Kidney glomerular epithelial cell (primary cell): ENCODE results near the gene EFHC1.
"Not testable (repeated sequence)": the region's sequence is repeated elsewhere in the genome, so short reads cannot be mapped to it uniquely, and the experiment has no call there.

Source experiments
- DNase-seq: peaks from one replicate; lab custom pipeline; 2025; lab: John Stamatoyannopoulos, UW

Gene EFHC1

GRCh38 chr6:52438926-52439325, 18.8 kb downstream of the EFHC1 start:
- no peak for DNase-seq

GRCh38 chr6:52454556-52454955, 34.4 kb downstream of the EFHC1 start:
- DNase-seq: peak; percentile 80

- no peak for DNase-seq
These were observed 37.0 kb downstream of the EFHC1 start for GRCh38 chr6:52457096-52457495.

- not testable (repeated sequence) for DNase-seq
These were observed 41.1 kb downstream of the EFHC1 start for GRCh38 chr6:52461194-52461593.

- no peak for DNase-seq
These were observed 54.0 kb downstream of the EFHC1 start for GRCh38 chr6:52474173-52474572.

GRCh38 chr6:52475307-52475706, 55.2 kb downstream of the EFHC1 start:
- DNase-seq: no peak

GRCh38 chr6:52482903-52483670, 62.9 kb downstream of the EFHC1 start:
- no peak for DNase-seq

- no peak for DNase-seq
These were observed 63.5 kb downstream of the EFHC1 start for GRCh38 chr6:52483671-52484003.

- no peak for DNase-seq
These were observed 69.7 kb downstream of the EFHC1 start for GRCh38 chr6:52489881-52490280.

- no peak for DNase-seq
These were observed 71.3 kb downstream of the EFHC1 start for GRCh38 chr6:52491203-52492069.

- DNase-seq: no peak
These were observed 73.5 kb downstream of the EFHC1 start for GRCh38 chr6:52493669-52494068.

- no peak for DNase-seq
These were observed 74.3 kb downstream of the EFHC1 start for GRCh38 chr6:52494298-52495072.

- DNase-seq: no peak
These were observed 75.8 kb downstream of the EFHC1 start for GRCh38 chr6:52495922-52496321.

- DNase-seq: no peak
These were observed 76.5 kb downstream of the EFHC1 start for GRCh38 chr6:52496631-52497030.

GRCh38 chr6:52497652-52498408, 77.7 kb downstream of the EFHC1 start:
- no peak for DNase-seq

GRCh38 chr6:52498538-52499017, 78.4 kb downstream of the EFHC1 start:
- no peak for DNase-seq

- DNase-seq: peak; percentile 50
These were observed 78.9 kb downstream of the EFHC1 start for GRCh38 chr6:52499026-52499425.

- no peak for DNase-seq
These were observed 79.6 kb downstream of the EFHC1 start for GRCh38 chr6:52499681-52500236.

GRCh38 chr6:52500238-52501129, 80.3 kb downstream of the EFHC1 start:
- DNase-seq: no peak

GRCh38 chr6:52502306-52503029, 82.3 kb downstream of the EFHC1 start:
- no peak for DNase-seq
